Measurements from ENCODE around the gene TIAM2. TPM values are rescaled to one million over a fixed set of nuclear protein-coding genes. Genes with fewer than 3 reads are reported as not detected.
"Not testable (repeated sequence)": the region's sequence is repeated elsewhere in the genome, so short reads cannot be mapped to it uniquely, and the experiment has no call there.

TIAM2 gene
- total and polyA plus RNA-seq, 2 experiments from 2014 or later = 14.2 to 24.4 TPM

- TF ChIP-seq CTCF (conservative IDR thresholded peaks at IDR 0.05; ENCODE audit: low read depth in 2 of 2) = no peak
- TF ChIP-seq JUNB (IDR thresholded peaks at IDR 0.05; ENCODE audit: unreplicated experiment) = no peak
- no peak for TF ChIP-seq ZNF114 (CRISPR knock-in tag; IDR thresholded peaks at IDR 0.05)
- TF ChIP-seq ETS1 (IDR thresholded peaks at IDR 0.05) = no peak
- no peak for TF ChIP-seq ZNF331 (CRISPR knock-in tag; IDR thresholded peaks at IDR 0.05; ENCODE audit: low read depth)
- TF ChIP-seq EZH2phosphoT487 (IDR thresholded peaks at IDR 0.05; ENCODE audit: unreplicated experiment) = no peak
- TF ChIP-seq STAT1 (IDR thresholded peaks at IDR 0.05; ENCODE audit: unreplicated experiment) = no peak
- TF ChIP-seq EZH2 (IDR thresholded peaks at IDR 0.05; ENCODE audit: low read depth, unreplicated experiment) = no peak
Measured at GRCh38 chr6:155228546-155229166, 233.5 kb downstream of the TIAM2 start (continued).

GRCh38 chr6:155230975-155231374, 235.9 kb downstream of the TIAM2 start:
- H3K27me3 Mint-ChIP-seq (ENCODE audit: insufficient read depth, low read depth, poor library complexity); H3K9me2 ChIP-seq (ENCODE audit: insufficient read depth); H3K4me2 ChIP-seq; H3K36me3 ChIP-seq (ENCODE audit: insufficient read depth); H3K27me3 ChIP-seq (ENCODE audit: insufficient read depth); H3K4me3 Mint-ChIP-seq; DNase-seq (ENCODE audit: low spot score); H2AFZ ChIP-seq; H3K79me2 ChIP-seq (replicated peaks; ENCODE audit: insufficient read depth); H3K27ac Mint-ChIP-seq; H3F3A ChIP-seq (replicated peaks; ENCODE audit: low read depth); H3K27ac ChIP-seq (ENCODE audit: low read depth); H4K20me1 ChIP-seq (replicated peaks; ENCODE audit: insufficient read depth); ATAC-seq; H3K4me3 ChIP-seq: not testable (repeated sequence)
- H3K4me1 ChIP-seq (ENCODE audit: insufficient read depth) = peaks cover 16% of the 10 kb centered on the region; the same call in 1 of the 2 replicates
- Mint-ChIP-seq H3K4me1 (peaks cover 31% of the 10 kb centered on the region), H3K9me3 (peaks cover 11% of the 10 kb centered on the region), H3K36me3 (ENCODE audit: low read depth) (peaks cover 19% of the 10 kb centered on the region)

- Mint-ChIP-seq H3K36me3 (ENCODE audit: low read depth) (peaks cover 35% of the 10 kb centered on the region), H3K27me3 (ENCODE audit: insufficient read depth, low read depth, poor library complexity) (peaks cover 5% of the 10 kb centered on the region), H3K4me1 (peaks cover 19% of the 10 kb centered on the region), H3K27ac (no peak overlapping the region), H3K9me3 (peaks cover 28% of the 10 kb centered on the region), H3K4me3 (no peak overlapping the region)
- Histone ChIP-seq H3K27ac (ENCODE audit: low read depth) (no peak overlapping the region), H3F3A (replicated peaks; ENCODE audit: low read depth) (no peaks in the 10 kb centered on the region), H3K9me2 (ENCODE audit: insufficient read depth) (no peaks in the 10 kb centered on the region), H2AFZ (no peak overlapping the region), H3K4me1 (ENCODE audit: insufficient read depth) (peaks cover 8% of the 10 kb centered on the region; the same call in 1 of the 2 replicates), H3K27me3 (ENCODE audit: insufficient read depth) (no peaks in the 10 kb centered on the region), H3K4me3 (no peak overlapping the region), H3K79me2 (replicated peaks; ENCODE audit: insufficient read depth) (no peaks in the 10 kb centered on the region), H3K4me2 (no peak overlapping the region), H3K36me3 (ENCODE audit: insufficient read depth) (peaks cover 16% of the 10 kb centered on the region), H4K20me1 (replicated peaks; ENCODE audit: insufficient read depth) (no peaks in the 10 kb centered on the region; the same call in 1 of the 2 replicates)
- ATAC-seq (no peak), DNase-seq (ENCODE audit: low spot score) (no peak)
- TF ChIP-seq ZNF114 (CRISPR knock-in tag; IDR thresholded peaks at IDR 0.05) (no peak), REST (IDR thresholded peaks at IDR 0.05; ENCODE audit: unreplicated experiment) (no peak)
Measured at GRCh38 chr6:155232848-155233247, 237.7 kb downstream of the TIAM2 start.
